D721Med (cell line): Measurements from ENCODE around the gene VAMP3.

Experiments used
- DNase-seq: peaks from one replicate; pipeline ENCODE4 v3.0.0; 2011; ENCODE audit warnings: low spot score; ENCODE audit not compliant: insufficient read length
- FAIRE-seq: peaks from 2 replicates; lab custom pipeline; 2011; peaks lifted over from hg19 to GRCh38; lab: Jason Lieb, UNC
- TF ChIP-seq, protein P1 (sequence below): IDR thresholded peaks from 2 replicates; pipeline ENCODE4 v1.5.1; 2012; ENCODE audit warnings: mild to moderate bottlenecking, control low read depth; ENCODE audit not compliant: insufficient read depth; ENCODE audit errors: missing control alignments

VAMP3 gene

DNA sequence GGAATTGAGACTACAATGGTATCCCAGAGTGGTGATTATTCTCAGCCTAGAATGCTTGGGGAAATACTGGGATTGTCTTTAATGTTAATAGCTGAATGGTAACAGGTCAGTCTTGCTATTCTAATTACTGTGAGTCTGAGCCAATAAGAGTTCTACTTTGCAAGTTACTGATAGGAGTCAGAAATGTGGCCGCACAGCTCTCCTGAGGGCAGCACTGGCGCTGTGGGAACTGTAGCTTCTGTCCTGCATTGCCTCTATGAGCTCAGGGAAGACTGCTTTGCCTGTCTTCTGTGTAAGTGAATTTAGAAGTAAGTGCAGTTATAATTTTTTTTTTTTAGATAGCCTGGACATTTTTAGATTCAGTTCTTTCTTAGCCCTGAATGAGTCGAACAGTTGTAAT, 10.0 kb upstream of the VAMP3 start:
- no peak for FAIRE-seq
- no peak for DNase-seq
- TF ChIP-seq, protein P1, sequence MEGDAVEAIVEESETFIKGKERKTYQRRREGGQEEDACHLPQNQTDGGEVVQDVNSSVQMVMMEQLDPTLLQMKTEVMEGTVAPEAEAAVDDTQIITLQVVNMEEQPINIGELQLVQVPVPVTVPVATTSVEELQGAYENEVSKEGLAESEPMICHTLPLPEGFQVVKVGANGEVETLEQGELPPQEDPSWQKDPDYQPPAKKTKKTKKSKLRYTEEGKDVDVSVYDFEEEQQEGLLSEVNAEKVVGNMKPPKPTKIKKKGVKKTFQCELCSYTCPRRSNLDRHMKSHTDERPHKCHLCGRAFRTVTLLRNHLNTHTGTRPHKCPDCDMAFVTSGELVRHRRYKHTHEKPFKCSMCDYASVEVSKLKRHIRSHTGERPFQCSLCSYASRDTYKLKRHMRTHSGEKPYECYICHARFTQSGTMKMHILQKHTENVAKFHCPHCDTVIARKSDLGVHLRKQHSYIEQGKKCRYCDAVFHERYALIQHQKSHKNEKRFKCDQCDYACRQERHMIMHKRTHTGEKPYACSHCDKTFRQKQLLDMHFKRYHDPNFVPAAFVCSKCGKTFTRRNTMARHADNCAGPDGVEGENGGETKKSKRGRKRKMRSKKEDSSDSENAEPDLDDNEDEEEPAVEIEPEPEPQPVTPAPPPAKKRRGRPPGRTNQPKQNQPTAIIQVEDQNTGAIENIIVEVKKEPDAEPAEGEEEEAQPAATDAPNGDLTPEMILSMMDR, result no peak

DNA sequence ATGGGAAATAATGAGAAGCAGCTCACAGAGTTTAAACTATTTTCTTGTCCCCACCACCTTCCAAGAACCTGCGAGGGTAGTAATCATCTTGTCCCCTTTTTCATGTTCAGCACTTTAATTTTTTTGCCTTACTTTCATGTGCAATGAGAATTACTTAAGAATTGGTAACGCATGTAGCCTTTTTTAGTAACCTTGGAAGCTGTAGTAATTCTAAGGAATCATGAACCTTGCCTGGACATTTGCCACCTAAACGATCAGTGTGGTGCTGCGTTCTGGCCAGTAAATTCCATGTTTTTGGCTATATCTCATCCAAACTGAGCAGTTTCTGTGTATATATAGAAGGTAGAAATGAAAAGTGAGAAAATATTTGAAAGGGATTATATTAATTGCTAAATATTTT, 3.9 kb upstream of the VAMP3 start:
- DNase-seq, result no peak
- FAIRE-seq, result no peak

DNA sequence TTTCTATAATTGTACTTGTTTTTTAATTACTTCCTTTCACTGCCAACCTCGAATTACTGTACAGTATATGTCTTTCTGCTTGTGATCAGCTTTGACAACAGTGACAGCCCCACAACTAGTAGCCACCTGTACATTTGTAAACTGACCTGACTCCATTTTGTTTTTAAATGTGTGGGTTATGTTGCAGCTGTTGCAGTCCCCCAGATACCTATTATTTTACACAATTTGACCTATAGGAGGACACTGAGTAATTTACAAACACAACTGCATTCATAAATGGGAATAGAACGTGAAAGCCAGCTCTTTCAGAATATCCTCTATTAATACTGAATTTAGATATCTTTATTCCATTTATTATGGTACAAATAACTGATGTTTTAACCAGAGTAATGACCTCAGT, 2.5 kb upstream of the VAMP3 start:
- DNase-seq (no peak), FAIRE-seq (no peak)
- TF ChIP-seq, protein P1, result no peak

More for the DNA sequence above, 3.9 kb upstream of the VAMP3 start:
- TF ChIP-seq, protein P1, result no peak

DNA sequence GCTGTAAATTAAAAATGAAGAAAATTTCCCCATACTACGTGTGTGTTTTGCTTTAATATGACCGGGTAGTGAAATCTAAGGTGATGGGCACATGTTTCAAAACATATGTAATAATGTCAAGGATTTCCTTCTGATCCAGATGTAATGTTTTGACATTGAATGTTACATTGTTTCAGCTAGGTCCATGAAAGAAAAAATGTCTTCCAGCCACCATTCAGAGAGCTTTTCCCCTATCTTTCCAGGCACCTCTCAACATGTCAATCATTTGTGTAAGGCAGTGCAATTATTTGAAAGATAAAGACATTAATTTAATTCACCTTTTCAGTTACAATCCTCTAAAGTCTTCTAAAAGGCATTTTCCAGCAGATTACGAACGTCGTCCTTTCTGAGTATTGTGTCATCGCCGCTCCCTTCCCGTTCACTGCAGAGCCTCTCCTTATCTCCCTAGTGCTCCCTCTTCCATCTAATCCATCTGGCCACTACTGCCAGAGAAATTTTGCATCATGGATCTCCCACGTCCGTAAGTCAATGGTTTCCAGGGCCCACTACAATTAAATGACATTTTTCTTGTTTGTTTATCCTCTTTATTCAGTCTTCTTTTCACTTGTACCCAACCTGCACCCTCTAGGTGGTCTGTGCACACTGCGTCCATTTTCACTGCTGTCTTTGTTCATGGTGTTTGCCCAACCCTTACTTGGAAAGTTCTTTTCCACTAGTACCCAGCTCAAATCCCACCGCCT, 1.3 kb upstream of the VAMP3 start:
- no peak for DNase-seq
- TF ChIP-seq, protein P1, result no peak
- FAIRE-seq, result no peak

DNA sequence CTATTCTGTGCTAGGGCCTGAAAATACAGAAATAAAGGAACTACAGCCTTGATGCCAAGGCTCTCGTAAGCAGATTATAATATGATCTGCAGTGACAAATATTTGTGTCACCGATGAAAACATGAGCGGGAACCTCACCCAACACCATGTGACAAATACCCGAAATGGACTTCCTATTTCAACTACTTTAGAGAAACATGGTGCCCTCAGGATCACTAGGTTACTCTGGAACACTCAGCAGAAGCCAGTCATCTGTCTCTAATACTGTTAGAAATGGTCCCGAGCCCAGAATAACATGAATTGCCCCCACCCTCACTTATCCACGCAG, 463 bp upstream of the VAMP3 start:
- FAIRE-seq (no peak), DNase-seq (no peak)
- TF ChIP-seq, protein P1, result no peak

DNA sequence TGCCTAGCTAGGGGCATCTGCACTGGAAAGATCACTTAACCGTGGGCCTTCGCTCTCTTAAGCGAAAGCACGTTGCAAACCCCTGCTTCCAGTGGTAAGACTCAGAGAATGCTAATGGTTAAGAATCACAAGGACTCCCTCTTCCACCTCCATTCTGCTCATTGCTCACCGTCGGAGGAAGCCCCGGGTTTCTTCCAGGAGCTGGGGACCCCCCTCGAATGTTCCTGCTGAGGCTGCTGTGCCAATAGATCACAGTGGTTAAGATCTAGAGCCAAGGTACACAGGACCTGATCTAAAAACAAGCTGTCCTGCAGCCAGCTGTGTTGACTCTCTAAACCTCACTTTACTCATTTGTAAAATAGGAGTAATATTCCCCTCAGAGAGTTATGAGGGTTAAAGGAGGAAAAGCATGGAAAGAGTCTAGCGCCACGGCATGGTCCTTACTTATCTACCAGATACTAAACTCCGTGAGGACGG, 765 bp downstream of the VAMP3 start:
- DNase-seq (no peak), FAIRE-seq (no peak)
- TF ChIP-seq, protein P1, result no peak

DNA sequence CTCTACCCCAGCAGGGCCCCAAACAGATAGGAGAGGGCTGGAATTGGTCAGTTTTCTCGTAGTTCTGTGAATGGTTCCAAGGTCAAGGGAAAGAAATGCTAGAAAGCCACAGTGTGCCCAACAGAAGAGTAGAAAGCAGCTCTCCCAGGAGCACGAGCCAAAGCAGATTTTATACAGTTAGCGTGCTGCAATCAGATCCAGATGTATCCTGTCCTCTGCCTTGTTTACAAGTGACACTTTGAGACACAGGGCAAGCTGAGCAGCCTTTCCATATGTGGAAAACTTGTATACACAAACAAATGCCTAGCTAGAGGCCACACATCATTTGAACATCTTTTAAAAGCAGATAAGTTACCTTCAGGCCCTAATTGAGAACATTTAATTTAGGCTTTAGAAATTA, 6.5 kb downstream of the VAMP3 start:
- TF ChIP-seq, protein P1, result no peak
- FAIRE-seq, result no peak
- no peak for DNase-seq
